SK-N-SH treated with all-trans-retinoic acid at 6 μM for 48 hours (cell line): Measurements from ENCODE around the gene PCDH17.

ENCODE experiments used
- CREB5 ChIP-seq: fragments of 250-450 bp; sonication (Bioruptor Pico); IDR thresholded peaks from 2 replicates; pipeline ENCODE4 v1.5.1; 2020; ENCODE audit warnings: low read depth, mild to moderate bottlenecking, moderate library complexity
- PPARA ChIP-seq: fragments of 250-450 bp; sonication (Bioruptor Pico); IDR thresholded peaks from 2 replicates; pipeline ENCODE4 v1.5.0; 2020; ENCODE audit warnings: mild to moderate bottlenecking, borderline replicate concordance
- RARB ChIP-seq: fragments of 250-450 bp; sonication (Bioruptor Pico); IDR thresholded peaks from 2 replicates; pipeline ENCODE4 v1.8.0; 2021; ENCODE audit warnings: mild to moderate bottlenecking, moderate library complexity
- ZFP3 ChIP-seq: fragments of 250-450 bp; sonication (Bioruptor Pico); IDR thresholded peaks from 2 replicates; pipeline ENCODE4 v1.5.0; 2020; ENCODE audit warnings: mild to moderate bottlenecking, moderate library complexity
- ZFP30 ChIP-seq: fragments of 450-650 bp; formaldehyde crosslinking; IDR thresholded peaks from 2 replicates; pipeline ENCODE4 v1.5.0; 2022; ENCODE audit warnings: mild to moderate bottlenecking, moderate library complexity

- no peak for TF ChIP-seq ZFP30
- no peak for TF ChIP-seq ZFP3 (CRISPR knock-in tag)
- TF ChIP-seq PPARA (CRISPR knock-in tag): no peak
- TF ChIP-seq RARB: no peak
- no peak for TF ChIP-seq CREB5
Observed at GRCh38 chr13:57630661-57631595, 616 bp upstream of the PCDH17 start.
